Natural killer cell (primary cell): ENCODE measurements around the gene CCDC40. TPM values are rescaled to one million over a fixed set of nuclear protein-coding genes. Genes with fewer than 3 reads are reported as not detected.

Experiments
- ATAC-seq, 3 donors: fragments of 150-1000 bp in 2 of 3; fragments of 200-7000 bp in 1 of 3; cut with Tn5 transposase; 1 replicate in 1 of 3; 2 replicates in 2 of 3; pipeline ENCODE4 v1.10.0; 2021; ENCODE audit warnings: mild to moderate bottlenecking in 2 of 3, moderate library complexity in 2 of 3
- DNase-seq, 2 donors: peaks; one replicate each; pipeline versions ENCODE4 v3.0.0 to v3.0.0-alpha.2; 2013 to 2021; ENCODE audit warnings: mixed read lengths in 1 of 2
- H3K27ac ChIP-seq: one replicate; pipeline ENCODE4 v1.5.1; 2013; ENCODE audit warnings: mild to moderate bottlenecking, low read length
- H3K27me3 ChIP-seq: one replicate; pipeline ENCODE4 v1.6.1; 2013; ENCODE audit warnings: low read length; ENCODE audit not compliant: control insufficient read depth, insufficient read depth
- H3K36me3 ChIP-seq: one replicate; pipeline ENCODE4 v1.6.1; 2013; ENCODE audit warnings: low read length; ENCODE audit not compliant: control insufficient read depth, insufficient read depth
- H3K4me1 ChIP-seq: one replicate; pipeline ENCODE4 v1.6.1; 2013; ENCODE audit warnings: low read length; ENCODE audit not compliant: control insufficient read depth, insufficient read depth
- H3K4me3 ChIP-seq: one replicate; pipeline ENCODE4 v1.5.1; 2013; ENCODE audit warnings: low read length
- H3K9me3 ChIP-seq: one replicate; pipeline ENCODE4 v1.6.1; 2013; ENCODE audit warnings: low read length; ENCODE audit not compliant: control insufficient read depth, insufficient read depth
- H3K27ac Mint-ChIP-seq, 2 donors: one replicate each; pipeline ENCODE4 v1.8.0; 2022; ENCODE audit warnings: mild to moderate bottlenecking in 2 of 2, mixed read lengths in 2 of 2, moderate library complexity in 1 of 2
- H3K27me3 Mint-ChIP-seq, 2 donors: one replicate each; pipeline ENCODE4 v1.8.0; 2022; ENCODE audit warnings: low read depth in 2 of 2, mixed read lengths in 2 of 2
- H3K36me3 Mint-ChIP-seq: one replicate; pipeline ENCODE4 v1.8.0; 2022; ENCODE audit warnings: mixed read lengths
- H3K4me1 Mint-ChIP-seq, 2 donors: one replicate each; pipeline ENCODE4 v1.8.0; 2022; ENCODE audit warnings: mixed read lengths in 2 of 2
- H3K4me3 Mint-ChIP-seq: one replicate; pipeline ENCODE4 v1.8.0; 2022; ENCODE audit warnings: mild to moderate bottlenecking, moderate library complexity, mixed read lengths
- H3K9me3 Mint-ChIP-seq, 2 donors: one replicate each; pipeline ENCODE4 v1.8.0; 2022; ENCODE audit warnings: mixed read lengths in 2 of 2
- WGBS: methylation state at CpG from one replicate; pipeline ENCODE4 v1.1.7; 2013; ENCODE audit warnings: missing lambda C conversion rate; ENCODE audit not compliant: insufficient coverage; 5-methylcytosine and 5-hydroxymethylcytosine counted together
- intact Hi-C: fragments of 100-400 bp; cut with micrococcal nuclease; formaldehyde crosslinking; loops from one replicate; pipeline ENCODE4 v1.14.2; 2022
- total RNA-seq, 4 donors: library from RNA; stranded (reverse); fragments of 120-200 nt in 1 of 4; gene quantifications; one replicate each; pipeline versions ENCODE4 v1.2.3 to v1.2.4, GENCODE V29; 2013 to 2022
- TF ChIP-seq, protein P1 (sequence below): fragments of 200-600 bp; IDR thresholded peaks from one replicate; pipeline ENCODE4 v1.8.0; 2022; ENCODE audit warnings: antibody characterized with exemption

CCDC40 gene
- total RNA-seq, 3 donors from 2014 or later (not counting 1 experiment from before 2014, with no cell fraction given), result 0.95 to 2.4 (median 1.5) TPM

DNA sequence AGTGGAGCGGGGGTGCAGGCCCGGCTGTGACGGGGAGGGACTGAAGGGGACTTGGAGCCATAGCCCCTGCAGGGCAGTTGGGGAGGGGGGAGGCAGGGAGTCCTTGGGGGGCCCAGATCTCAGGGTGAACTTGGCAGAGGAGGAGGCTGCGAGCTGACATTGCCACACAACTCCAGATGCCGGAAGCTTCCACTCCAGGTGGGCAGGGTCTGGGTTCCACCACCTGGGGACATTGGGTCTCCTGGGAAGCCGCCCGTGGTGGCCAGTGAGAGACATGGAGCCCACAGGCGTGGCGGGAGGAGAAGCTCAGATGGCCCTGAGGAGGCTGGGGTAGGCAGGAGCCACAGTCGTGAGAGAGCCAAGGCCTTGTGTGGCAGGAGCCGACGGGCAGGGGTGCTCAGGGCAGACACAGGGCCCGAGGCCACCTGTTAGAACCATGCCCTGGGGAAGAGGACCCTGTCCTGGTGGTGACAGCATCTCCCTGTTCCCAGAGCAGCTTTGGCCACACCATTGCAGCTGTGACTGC, 46.8 kb downstream of the CCDC40 start:
- no peak overlapping the region for H3K27ac ChIP-seq
- intact Hi-C loops, result no loop called here
- H3K4me1 ChIP-seq, result peaks cover 7% of the 10 kb centered on the region
- no peaks in the 10 kb centered on the region for H3K27me3 ChIP-seq
- H3K36me3 ChIP-seq, result no peaks in the 10 kb centered on the region
- H3K9me3 ChIP-seq, result no peaks in the 10 kb centered on the region
- H3K27ac Mint-ChIP-seq, result peak overlapping the region in 1 of 2 donors; percentile 29
- DNase-seq (no peak), ATAC-seq (no peak)
- no peaks in the 10 kb centered on the region for H3K9me3 Mint-ChIP-seq
- H3K27me3 Mint-ChIP-seq, result no peaks in the 10 kb centered on the region
- WGBS, result 81% methylated on average over 13 of the region's 13 CpGs
- H3K4me1 Mint-ChIP-seq, result peaks cover 0 to 6% of the 10 kb centered on the region in 2 donors
- no peak overlapping the region for H3K4me3 Mint-ChIP-seq
- no peaks in the 10 kb centered on the region for H3K36me3 Mint-ChIP-seq
- TF ChIP-seq, protein P1, sequence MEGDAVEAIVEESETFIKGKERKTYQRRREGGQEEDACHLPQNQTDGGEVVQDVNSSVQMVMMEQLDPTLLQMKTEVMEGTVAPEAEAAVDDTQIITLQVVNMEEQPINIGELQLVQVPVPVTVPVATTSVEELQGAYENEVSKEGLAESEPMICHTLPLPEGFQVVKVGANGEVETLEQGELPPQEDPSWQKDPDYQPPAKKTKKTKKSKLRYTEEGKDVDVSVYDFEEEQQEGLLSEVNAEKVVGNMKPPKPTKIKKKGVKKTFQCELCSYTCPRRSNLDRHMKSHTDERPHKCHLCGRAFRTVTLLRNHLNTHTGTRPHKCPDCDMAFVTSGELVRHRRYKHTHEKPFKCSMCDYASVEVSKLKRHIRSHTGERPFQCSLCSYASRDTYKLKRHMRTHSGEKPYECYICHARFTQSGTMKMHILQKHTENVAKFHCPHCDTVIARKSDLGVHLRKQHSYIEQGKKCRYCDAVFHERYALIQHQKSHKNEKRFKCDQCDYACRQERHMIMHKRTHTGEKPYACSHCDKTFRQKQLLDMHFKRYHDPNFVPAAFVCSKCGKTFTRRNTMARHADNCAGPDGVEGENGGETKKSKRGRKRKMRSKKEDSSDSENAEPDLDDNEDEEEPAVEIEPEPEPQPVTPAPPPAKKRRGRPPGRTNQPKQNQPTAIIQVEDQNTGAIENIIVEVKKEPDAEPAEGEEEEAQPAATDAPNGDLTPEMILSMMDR, result no peak
- H3K4me3 ChIP-seq, result no peak overlapping the region

DNA sequence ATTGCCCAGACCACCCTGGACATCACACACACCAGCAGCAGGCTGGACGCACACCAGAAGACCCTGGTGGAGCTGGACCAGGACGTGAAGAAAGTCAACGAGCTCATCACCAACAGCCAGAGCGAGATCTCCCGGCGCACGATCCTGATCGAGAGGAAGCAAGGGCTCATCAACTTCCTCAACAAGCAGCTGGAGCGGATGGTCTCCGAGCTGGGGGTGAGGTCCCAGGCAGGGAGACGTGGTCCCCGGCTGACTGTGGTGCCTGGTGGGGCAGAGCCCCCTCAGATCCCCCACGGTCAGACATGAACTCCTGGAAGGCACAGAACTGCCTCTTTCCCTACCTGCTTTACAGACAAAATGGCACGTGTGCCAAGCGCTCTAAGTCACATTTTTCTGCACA, 48.3 kb downstream of the CCDC40 start:
- Mint-ChIP-seq H3K9me3 (no peaks in the 10 kb centered on the region), H3K27me3 (no peaks in the 10 kb centered on the region), H3K27ac (no peak overlapping the region), H3K4me1 (peaks cover 0 to 6% of the 10 kb centered on the region in 2 donors), H3K4me3 (no peak overlapping the region), H3K36me3 (no peaks in the 10 kb centered on the region)
- Histone ChIP-seq H3K9me3 (no peaks in the 10 kb centered on the region), H3K4me3 (no peak overlapping the region), H3K4me1 (peaks cover 7% of the 10 kb centered on the region), H3K27me3 (no peaks in the 10 kb centered on the region), H3K36me3 (no peaks in the 10 kb centered on the region), H3K27ac (no peak overlapping the region)
- no peak for ATAC-seq
- TF ChIP-seq, protein P1, result no peak
- DNase-seq, result no peak
- WGBS, result 87% methylated on average over 15 of the region's 15 CpGs
- intact Hi-C loops, result no loop called here

GRCh38 chr17:80086081-80086480, 49.6 kb downstream of the CCDC40 start:
- H3K9me3 Mint-ChIP-seq, result no peaks in the 10 kb centered on the region

More at GRCh38 chr17:80086081-80086480, 49.6 kb downstream of the CCDC40 start:
- no peak overlapping the region for H3K4me3 ChIP-seq
- intact Hi-C loops, result no loop called here
- WGBS, result 84% methylated on average over 17 of the region's 17 CpGs
- no peaks in the 10 kb centered on the region for H3K36me3 ChIP-seq
- TF ChIP-seq, protein P1, result no peak
- peaks cover 0 to 6% of the 10 kb centered on the region in 2 donors for H3K4me1 Mint-ChIP-seq
- H3K4me1 ChIP-seq, result peaks cover 7% of the 10 kb centered on the region
- H3K27me3 Mint-ChIP-seq, result peaks cover 0 to 6% of the 10 kb centered on the region in 2 donors
- DNase-seq (no peak), ATAC-seq (no peak)
- H3K9me3 ChIP-seq, result no peaks in the 10 kb centered on the region
- no peak overlapping the region for H3K27ac ChIP-seq
- no peaks in the 10 kb centered on the region for H3K27me3 ChIP-seq
- H3K27ac Mint-ChIP-seq, result no peak overlapping the region
- no peak overlapping the region for H3K4me3 Mint-ChIP-seq
- H3K36me3 Mint-ChIP-seq, result no peaks in the 10 kb centered on the region
